Neural cell (in vitro differentiated cells): Measurements from ENCODE around the gene KDM4C.

Source experiments
- EP300 ChIP-seq: fragments of 450-650 bp; conservative IDR thresholded peaks from 2 replicates; pipeline ENCODE4 v1.6.1; 2014; ENCODE audit warnings: antibody characterized with exemption, mild to moderate bottlenecking, moderate library complexity; ENCODE audit not compliant: poor library complexity, severe bottlenecking
- MXI1 ChIP-seq: fragments of 450-650 bp; conservative IDR thresholded peaks from 2 replicates; pipeline ENCODE4 v1.6.1; 2014; ENCODE audit warnings: antibody characterized with exemption, mild to moderate bottlenecking; ENCODE audit not compliant: poor library complexity, severe bottlenecking
- POLR2AphosphoS5 ChIP-seq: IDR thresholded peaks from 2 replicates; pipeline ENCODE4 v1.6.1; 2012
- REST ChIP-seq: IDR thresholded peaks from 2 replicates; pipeline ENCODE4 v1.6.1; 2012; ENCODE audit warnings: borderline replicate concordance
- TF ChIP-seq, protein P1 (sequence below): fragments of 450-650 bp; IDR thresholded peaks from 2 replicates; pipeline ENCODE4 v1.5.1; 2014; ENCODE audit warnings: antibody characterized with exemption, mild to moderate bottlenecking, moderate library complexity; ENCODE audit not compliant: poor library complexity, severe bottlenecking

DNA sequence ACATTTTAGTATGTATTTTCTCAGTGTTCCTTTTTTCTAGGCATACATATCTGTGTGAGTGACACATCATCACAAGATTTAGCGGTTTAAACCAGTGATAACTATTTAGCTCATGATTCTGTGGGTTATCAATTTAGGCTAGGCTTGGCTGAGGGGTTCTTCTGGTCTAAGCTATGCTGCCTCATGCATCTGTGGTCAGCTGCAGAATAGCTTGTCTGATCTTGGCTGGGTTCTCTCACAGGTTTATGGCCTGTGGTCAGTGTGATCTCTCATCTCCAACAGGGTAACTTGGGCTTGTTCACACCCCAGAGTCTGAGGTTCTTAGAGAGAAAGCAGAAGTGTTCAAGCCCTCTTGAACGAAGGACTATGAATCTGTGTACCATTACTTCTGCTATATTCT, 363.3 kb downstream of the KDM4C start:
- TF ChIP-seq, protein P1, sequence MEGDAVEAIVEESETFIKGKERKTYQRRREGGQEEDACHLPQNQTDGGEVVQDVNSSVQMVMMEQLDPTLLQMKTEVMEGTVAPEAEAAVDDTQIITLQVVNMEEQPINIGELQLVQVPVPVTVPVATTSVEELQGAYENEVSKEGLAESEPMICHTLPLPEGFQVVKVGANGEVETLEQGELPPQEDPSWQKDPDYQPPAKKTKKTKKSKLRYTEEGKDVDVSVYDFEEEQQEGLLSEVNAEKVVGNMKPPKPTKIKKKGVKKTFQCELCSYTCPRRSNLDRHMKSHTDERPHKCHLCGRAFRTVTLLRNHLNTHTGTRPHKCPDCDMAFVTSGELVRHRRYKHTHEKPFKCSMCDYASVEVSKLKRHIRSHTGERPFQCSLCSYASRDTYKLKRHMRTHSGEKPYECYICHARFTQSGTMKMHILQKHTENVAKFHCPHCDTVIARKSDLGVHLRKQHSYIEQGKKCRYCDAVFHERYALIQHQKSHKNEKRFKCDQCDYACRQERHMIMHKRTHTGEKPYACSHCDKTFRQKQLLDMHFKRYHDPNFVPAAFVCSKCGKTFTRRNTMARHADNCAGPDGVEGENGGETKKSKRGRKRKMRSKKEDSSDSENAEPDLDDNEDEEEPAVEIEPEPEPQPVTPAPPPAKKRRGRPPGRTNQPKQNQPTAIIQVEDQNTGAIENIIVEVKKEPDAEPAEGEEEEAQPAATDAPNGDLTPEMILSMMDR: no peak
- TF ChIP-seq EP300 (no peak), MXI1 (no peak), REST (no peak), POLR2AphosphoS5 (no peak)
